H1 (cell line): ENCODE measurements around the gene OTUD4. TPM values are rescaled to one million over a fixed set of nuclear protein-coding genes. Genes with fewer than 3 reads are reported as not detected.

Source experiments
- CTCF ChIA-PET: fragments of 300-600 bp; sonication (Branson Sonifier 250); formaldehyde crosslinking; loops from one replicate; lab custom pipeline; 2021; ENCODE audit not compliant: partially characterized antibody; lab: Charles Lee
- POLR2A ChIA-PET: fragments of 300-600 bp; sonication (Branson Sonifier 250); formaldehyde crosslinking; loops from one replicate; lab custom pipeline; 2021; ENCODE audit warnings: inconsistent platforms; ENCODE audit not compliant: partially characterized antibody; lab: Charles Lee
- DNase-seq, 2 experiments: peaks; one replicate each; pipeline versions ENCODE4 v3.0.0 to v3.0.0-alpha.2; 2010 to 2022; ENCODE audit warnings: low spot score in 2 of 2, low read depth in 1 of 2, mixed read lengths in 1 of 2
- FAIRE-seq: peaks from 2 replicates; lab custom pipeline; 2011; peaks lifted over from hg19 to GRCh38; lab: Jason Lieb, UNC
- H2AFZ ChIP-seq: 2 replicates; pipeline ENCODE4 v1.8.1; 2012; ENCODE audit warnings: low read length, inconsistent platforms
- H2AK5ac ChIP-seq: 2 replicates; pipeline ENCODE4 v1.6.1; 2013; ENCODE audit warnings: low read depth, low read length
- H2BK120ac ChIP-seq: replicated peaks from 2 replicates; pipeline ENCODE3; 2013; ENCODE audit warnings: low read depth, low read length, inconsistent platforms
- H2BK12ac ChIP-seq: 2 replicates; pipeline ENCODE4 v1.6.1; 2013; ENCODE audit warnings: low read depth, low read length
- H2BK15ac ChIP-seq: 2 replicates; pipeline ENCODE4 v1.6.1; 2013; ENCODE audit warnings: low read length
- H2BK20ac ChIP-seq: 2 replicates; pipeline ENCODE4 v1.6.1; 2013; ENCODE audit warnings: low read length
- H2BK5ac ChIP-seq: 2 replicates; pipeline ENCODE4 v1.6.1; 2013; ENCODE audit warnings: low read depth, low read length
- H3K14ac ChIP-seq: 2 replicates; pipeline ENCODE4 v1.6.1; 2013; ENCODE audit warnings: inconsistent platforms; ENCODE audit not compliant: insufficient read length
- H3K18ac ChIP-seq: 2 replicates; pipeline ENCODE4 v1.6.1; 2013; ENCODE audit warnings: low read length; ENCODE audit errors: extremely low read depth
- H3K23ac ChIP-seq: 2 replicates; pipeline ENCODE4 v1.6.1; 2013; ENCODE audit warnings: inconsistent platforms; ENCODE audit not compliant: insufficient read length
- H3K23me2 ChIP-seq: 2 replicates; pipeline ENCODE4 v1.6.1; 2013; ENCODE audit warnings: low read depth, low read length
- H3K27ac ChIP-seq: 2 replicates; pipeline ENCODE4 v1.6.1; 2011; ENCODE audit warnings: low read depth, low read length, inconsistent platforms
- H3K27me3 ChIP-seq, 4 experiments: replicated peaks in 1 of 4; 1 replicate in 1 of 4; 2 replicates in 3 of 4; pipeline versions ENCODE4 v1.6.1 to v1.8.1; 2011 to 2013; ENCODE audit warnings: low read length in 3 of 4, mild to moderate bottlenecking in 3 of 4, inconsistent platforms in 2 of 4, mixed read lengths in 2 of 4, moderate library complexity in 1 of 4; ENCODE audit not compliant: control insufficient read depth in 3 of 4, insufficient read depth in 3 of 4; ENCODE audit errors: extremely low read depth in 1 of 4
- H3K36me3 ChIP-seq, 4 experiments: 2 replicates each; pipeline versions ENCODE4 v1.6.1 to v1.8.1; 2011 to 2013; ENCODE audit warnings: mild to moderate bottlenecking in 4 of 4, low read length in 3 of 4, moderate library complexity in 2 of 4, control low read depth in 1 of 4, inconsistent platforms in 1 of 4; ENCODE audit not compliant: insufficient read depth in 4 of 4, control insufficient read depth in 2 of 4
- H3K4ac ChIP-seq: replicated peaks from 2 replicates; pipeline ENCODE3; 2013; ENCODE audit warnings: low read length, low read depth, mixed read lengths, inconsistent platforms; ENCODE audit not compliant: insufficient read length
- H3K4me1 ChIP-seq, 4 experiments: replicated peaks in 1 of 4; 1 replicate in 1 of 4; 2 replicates in 3 of 4; pipeline versions ENCODE4 v1.6.1 to v1.8.1; 2011 to 2013; ENCODE audit warnings: low read length in 3 of 4, inconsistent platforms in 2 of 4, mixed read lengths in 1 of 4; ENCODE audit not compliant: insufficient read depth in 4 of 4, control insufficient read depth in 3 of 4
- H3K4me2 ChIP-seq, 2 experiments: 2 replicates each; pipeline versions ENCODE4 v1.6.1 to v1.8.1; 2011 to 2013; ENCODE audit warnings: low read depth in 2 of 2, low read length in 2 of 2, control low read depth in 1 of 2, inconsistent platforms in 1 of 2, mild to moderate bottlenecking in 1 of 2; ENCODE audit not compliant: insufficient read depth in 1 of 2
- H3K4me3 ChIP-seq, 4 experiments: fragments of 200-600, 300-600 bp in 1 of 4; sonication (generic), shearing (Covaris generic), sonication (Bioruptor Twin) in 1 of 4; 2 replicates each; pipeline versions ENCODE4 v1.5.1 to v1.8.1; 2011 to 2016; ENCODE audit warnings: low read length in 4 of 4, low read depth in 3 of 4, control low read depth in 2 of 4, inconsistent platforms in 2 of 4, mild to moderate bottlenecking in 2 of 4, mixed read lengths in 1 of 4, moderate library complexity in 1 of 4; ENCODE audit not compliant: insufficient read depth in 2 of 4; ENCODE audit errors: extremely low read depth in 1 of 4
- H3K56ac ChIP-seq: replicated peaks from 2 replicates; pipeline ENCODE3; 2013; ENCODE audit warnings: low read depth, mild to moderate bottlenecking, mixed read lengths, low read length, inconsistent platforms; ENCODE audit not compliant: insufficient read length
- H3K79me1 ChIP-seq: 2 replicates; pipeline ENCODE4 v1.6.1; 2013; ENCODE audit warnings: low read depth, low read length, control low read depth
- H3K79me2 ChIP-seq, 2 experiments: 2 replicates each; pipeline versions ENCODE4 v1.6.1 to v1.8.1; 2012 to 2013; ENCODE audit warnings: low read length in 2 of 2, mild to moderate bottlenecking in 2 of 2, inconsistent platforms in 1 of 2; ENCODE audit not compliant: insufficient read depth in 2 of 2, control insufficient read depth in 1 of 2
- H3K9ac ChIP-seq, 4 experiments: replicated peaks in 1 of 4; 1 replicate in 1 of 4; 2 replicates in 3 of 4; pipeline versions ENCODE4 v1.6.1 to v1.8.1; 2011 to 2013; ENCODE audit warnings: low read depth in 3 of 4, low read length in 3 of 4, control low read depth in 2 of 4, mild to moderate bottlenecking in 2 of 4, moderate library complexity in 2 of 4, inconsistent platforms in 1 of 4; ENCODE audit errors: extremely low read depth in 1 of 4
- H3K9me3 ChIP-seq, 2 experiments: 2 replicates each; pipeline versions ENCODE4 v1.6.1 to v1.8.1; 2012 to 2013; ENCODE audit warnings: mild to moderate bottlenecking in 2 of 2, moderate library complexity in 2 of 2, control low read depth in 1 of 2, inconsistent platforms in 1 of 2, low read depth in 1 of 2, low read length in 1 of 2, mixed read lengths in 1 of 2; ENCODE audit not compliant: insufficient read depth in 2 of 2
- H4K20me1 ChIP-seq, 2 experiments: replicated peaks in 1 of 2; 2 replicates each; pipeline versions ENCODE3 to v1.8.1; 2011 to 2013; ENCODE audit warnings: inconsistent platforms in 2 of 2, low read length in 2 of 2, mild to moderate bottlenecking in 1 of 2; ENCODE audit not compliant: insufficient read depth in 2 of 2, control insufficient read depth in 1 of 2
- H4K5ac ChIP-seq: 2 replicates; pipeline ENCODE4 v1.6.1; 2013; ENCODE audit warnings: low read length, low read depth, mixed read lengths, inconsistent platforms; ENCODE audit not compliant: insufficient read length
- H4K8ac ChIP-seq: 2 replicates; pipeline ENCODE4 v1.8.0; 2013; ENCODE audit warnings: mild to moderate bottlenecking, moderate library complexity, low read length, inconsistent platforms; ENCODE audit not compliant: insufficient read depth; ENCODE audit errors: extremely low read depth
- H4K91ac ChIP-seq: replicated peaks from 2 replicates; pipeline ENCODE3; 2013; ENCODE audit warnings: low read length, mixed read lengths, inconsistent platforms; ENCODE audit not compliant: insufficient read length
- BACH1 ChIP-seq: IDR thresholded peaks from 2 replicates; pipeline ENCODE4 v1.6.1; 2012; ENCODE audit warnings: low read length, improper control_type of control experiment
- EP300 ChIP-seq, 2 experiments: IDR thresholded peaks; 1 replicate in 1 of 2; 2 replicates in 1 of 2; pipeline ENCODE4 v1.6.1; 2011 to 2012; ENCODE audit warnings: low read depth in 2 of 2, low read length in 2 of 2, mild to moderate bottlenecking in 2 of 2, borderline replicate concordance in 1 of 2, inconsistent platforms in 1 of 2, moderate library complexity in 1 of 2
- MAX ChIP-seq: IDR thresholded peaks from 2 replicates; pipeline ENCODE4 v1.6.1; 2012; ENCODE audit warnings: inconsistent platforms
- PHF8 ChIP-seq: fragments of 200-600 bp; sonication (generic); conservative IDR thresholded peaks from 2 replicates; pipeline ENCODE4 v1.7.1; 2012; ENCODE audit warnings: low read depth, mild to moderate bottlenecking, inconsistent platforms, low read length, moderate library complexity
- RBBP5 ChIP-seq: IDR thresholded peaks from 2 replicates; pipeline ENCODE4 v1.7.1; 2012; ENCODE audit warnings: low read depth, mild to moderate bottlenecking, inconsistent platforms, low read length, moderate library complexity, borderline replicate concordance
- TAF1 ChIP-seq: IDR thresholded peaks from 2 replicates; pipeline ENCODE4 v1.6.1; 2011; ENCODE audit warnings: mild to moderate bottlenecking, low read depth, low read length
- TAF7 ChIP-seq: optimal IDR thresholded peaks from 2 replicates; pipeline ENCODE3; 2011; ENCODE audit warnings: low read depth, mild to moderate bottlenecking, inconsistent platforms, low read length, moderate library complexity, borderline replicate concordance
- TBP ChIP-seq: IDR thresholded peaks from 2 replicates; pipeline ENCODE4 v1.6.1; 2011; ENCODE audit warnings: low read depth, low read length, improper control_type of control experiment
- WGBS, 2 experiments: shearing (Covaris generic) in 1 of 2; methylation state at CpG; one replicate each; pipeline versions ENCODE4 v1.1.6 to v1.1.7; 2013 to 2015; ENCODE audit warnings: low lambda C conversion rate in 2 of 2, mixed read lengths in 2 of 2, inconsistent platforms in 1 of 2, low coverage in 1 of 2, missing lambda C conversion rate in 1 of 2; ENCODE audit not compliant: insufficient replicate concordance in 2 of 2, insufficient coverage in 1 of 2, insufficient read length in 1 of 2; ENCODE audit errors: extremely low coverage in 1 of 2, missing lambda C conversion rate in 1 of 2; 5-methylcytosine and 5-hydroxymethylcytosine counted together
- polyA plus RNA-seq, 7 experiments: library from polyadenylated mRNA; depleted of rRNA in 3 of 7; stranded (reverse) in 5 of 7; unstranded in 2 of 7; fragments of >200 nt in 5 of 7; fragments of 200-250 nt in 2 of 7; gene quantifications; 1 replicate in 5 of 7; 2 replicates in 1 of 7; 4 replicates in 1 of 7; pipeline versions ENCODE4 v1.2.1 to v1.2.3, GENCODE V29; 2011 to 2013; ENCODE audit warnings: missing spikeins in 2 of 7, mixed read lengths in 2 of 7
- total RNA-seq: library from RNA; stranded (reverse); fragmentation: NEBNext Ultra II Directional; extraction: Animal tissue kit (Norgen Biotek cat#: 25700); gene quantifications from 2 replicates; pipeline ENCODE4 v1.2.1, GENCODE V29; 2021

OTUD4 gene
- total and polyA plus RNA-seq, 2 of the 8 experiments (the other 6 are each of a cell fraction or from before 2014, with no cell fraction given), result 17.4 to 57.0 TPM

DNA sequence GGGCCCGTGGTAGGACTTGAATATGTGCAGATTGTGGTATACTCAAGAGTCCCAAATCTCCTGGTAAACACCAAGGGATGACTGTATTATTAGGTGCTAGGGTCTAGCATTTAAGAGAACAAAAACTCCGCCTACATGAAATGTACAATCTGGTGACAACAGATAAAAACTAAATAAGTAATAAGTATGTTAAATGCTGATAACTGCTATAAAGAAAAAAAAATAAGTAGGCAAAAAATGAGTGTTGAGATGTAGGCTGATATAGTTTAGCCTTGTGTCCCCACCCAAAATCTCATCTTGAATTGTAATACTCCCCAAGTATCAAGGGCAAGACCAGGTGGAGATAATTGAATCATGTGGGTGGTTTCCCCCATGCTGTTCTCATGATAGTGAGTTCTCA, 23.4 kb downstream of the OTUD4 start:
- Histone ChIP-seq H4K8ac (no peak overlapping the region), H4K5ac (no peak overlapping the region), H3K4me3 (no peak overlapping the region), H4K20me1 (peaks cover 0 to 1% of the 10 kb centered on the region in 2 experiments), H2BK5ac (no peak overlapping the region), H3K79me2 (peaks cover 0 to 4% of the 10 kb centered on the region in 2 experiments; a peak in 2 of 4 replicates), H2BK20ac (no peak overlapping the region), H3K9ac (no peak overlapping the region), H3K4me1 (no peaks in the 10 kb centered on the region), H2AFZ (no peak overlapping the region), H2BK15ac (no peak overlapping the region), H3K27ac (no peak overlapping the region), H3K14ac (no peak overlapping the region), H3K4me2 (no peak overlapping the region), H2AK5ac (no peak overlapping the region), H3K36me3 (peaks cover 0 to 49% (median 17%) of the 10 kb centered on the region in 4 experiments; a peak in 6 of 8 replicates), H3K56ac (no peak overlapping the region), H4K91ac (no peak overlapping the region), H3K23ac (no peak overlapping the region), H3K27me3 (no peaks in the 10 kb centered on the region), H3K9me3 (no peaks in the 10 kb centered on the region), H3K4ac (no peak overlapping the region), H3K23me2 (no peaks in the 10 kb centered on the region), H3K79me1 (no peaks in the 10 kb centered on the region), H3K18ac (no peak overlapping the region), H2BK120ac (no peak overlapping the region), H2BK12ac (no peak overlapping the region)
- 84% methylated on average over 2 of the region's 2 CpGs; no CpG with 5 or more reads in 1 of the 2 experiments for WGBS, 2 experiments
- ChIA-PET CTCF (no interaction called here), POLR2A (interaction anchor here (0.8 kb wide), 1 partner anchor 22 kb away, joined by 3 read pairs; no protein-coding TSS in a partner anchor)
- no peak for DNase-seq
- no peak for FAIRE-seq
- TF ChIP-seq TAF7 (no peak), MAX (no peak), TBP (no peak), EP300 (IDR thresholded peaks at IDR 0.05; ENCODE audit: borderline replicate concordance in 1 of 2, low read depth in 2 of 2, low read length in 2 of 2) (no peak), TAF1 (no peak), BACH1 (no peak), RBBP5 (no peak), PHF8 (no peak)
